DMS 273 treated with DMSO at 0.1 percent for 48 hours (cell line): ENCODE results near the gene PEX12.
"Not testable (repeated sequence)": the region's sequence is repeated elsewhere in the genome, so short reads cannot be mapped to it uniquely, and the experiment has no call there.

ENCODE experiments used
- DNase-seq: peaks from one replicate; lab custom pipeline; 2025; lab: John Stamatoyannopoulos, UW

PEX12 gene

GRCh38 chr17:35535406-35535805 lies 43.0 kb downstream of the PEX12 start:
- DNase-seq = not testable (repeated sequence)

GRCh38 chr17:35534576-35535093 lies 43.7 kb downstream of the PEX12 start:
- no peak for DNase-seq

GRCh38 chr17:35531160-35531559 lies 47.2 kb downstream of the PEX12 start:
- no peak for DNase-seq

GRCh38 chr17:35529866-35530265 lies 48.5 kb downstream of the PEX12 start:
- DNase-seq = no peak

GRCh38 chr17:35529326-35529725 lies 49.0 kb downstream of the PEX12 start:
- DNase-seq = not testable (repeated sequence)
